Vagina (tissue), 2 donors: Measurements from ENCODE around the gene CCDC182. TPM values are rescaled to one million over a fixed set of nuclear protein-coding genes. Genes with fewer than 3 reads are reported as not detected.

Experiments used
- DNase-seq, 2 donors: peaks; one replicate each; pipeline ENCODE4 v3.0.0-alpha.2; 2017; ENCODE audit errors: extremely low spot score in 2 of 2
- H3K27ac ChIP-seq: fragments of 200-600 bp; sonication (generic); one replicate; pipeline ENCODE4 v1.5.1; 2019
- H3K27me3 ChIP-seq: fragments of 200-600 bp; sonication (generic); one replicate; pipeline ENCODE4 v1.5.1; 2019
- H3K36me3 ChIP-seq, 2 donors: fragments of 200-600 bp; sonication (generic); one replicate each; pipeline ENCODE4 v1.5.1; 2017 to 2019
- H3K4me1 ChIP-seq: fragments of 200-600 bp; sonication (generic); one replicate; pipeline ENCODE4 v1.5.1; 2019
- H3K4me3 ChIP-seq, 2 donors: fragments of 200-600 bp; sonication (generic); 1 replicate in 1 of 2; 2 replicates in 1 of 2; pipeline ENCODE4 v1.5.1; 2016 to 2019
- H3K9me3 ChIP-seq: fragments of 200-600 bp; sonication (generic); one replicate; pipeline ENCODE4 v1.5.1; 2019
- POLR2A ChIP-seq, 2 donors: fragments of 450-650 bp; IDR thresholded peaks; one replicate each; pipeline ENCODE4 v1.6.1; 2017; ENCODE audit warnings: antibody characterized with exemption in 2 of 2, mild to moderate bottlenecking in 2 of 2, moderate library complexity in 2 of 2
- POLR2AphosphoS5 ChIP-seq, 2 donors: sonication (generic); formaldehyde crosslinking; IDR thresholded peaks; one replicate each; pipeline ENCODE4 v1.9.0; 2017; ENCODE audit warnings: antibody characterized with exemption in 2 of 2, mild to moderate bottlenecking in 2 of 2, low read depth in 1 of 2; ENCODE audit not compliant: insufficient read depth in 1 of 2
- intact Hi-C: fragments of 100-400 bp; cut with DNase I; formaldehyde crosslinking; loops from one replicate; pipeline ENCODE4 v1.15.1; 2023
- total RNA-seq: library from RNA; depleted of rRNA; stranded (reverse); fragments of >200 nt; gene quantifications from one replicate; pipeline ENCODE4 v1.2.3, GENCODE V29; 2016
- TF ChIP-seq, protein P1 (sequence below), 3 experiments: fragments of 450-650 bp in 2 of 3; fragments of 200-600 bp in 1 of 3; sonication (generic) in 1 of 3; IDR thresholded peaks; one replicate each; pipeline ENCODE4 v1.5.1; 2017 to 2019; ENCODE audit warnings: antibody characterized with exemption in 3 of 3, mild to moderate bottlenecking in 2 of 3, moderate library complexity in 2 of 3

The CCDC182 gene
- total RNA-seq, 1 donor from 2014 or later = not detected

DNA sequence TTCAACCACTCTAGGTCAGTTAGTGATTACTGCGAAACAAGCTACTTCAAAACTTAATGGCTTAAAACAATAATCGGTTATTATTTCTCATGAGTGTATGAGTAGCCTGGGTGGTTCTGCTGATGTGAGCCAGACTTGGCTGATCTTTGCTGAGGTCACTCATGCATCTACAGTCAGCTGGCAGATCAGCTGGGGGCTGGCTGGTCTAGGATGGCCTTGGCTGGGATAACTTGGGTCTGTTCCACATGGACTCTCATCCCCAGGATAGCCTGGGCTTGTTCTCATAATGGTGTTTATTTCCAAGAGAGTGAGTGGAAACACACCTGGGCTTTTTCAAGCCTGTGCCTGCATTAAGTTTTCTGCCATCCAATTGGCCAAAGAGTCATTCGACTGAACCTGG is 13.0 kb downstream of the CCDC182 start:
- H3K36me3 ChIP-seq = no peaks in the 10 kb centered on the region
- no peak overlapping the region for H3K4me3 ChIP-seq
- H3K27ac ChIP-seq = no peak overlapping the region
- no peak for DNase-seq
- TF ChIP-seq POLR2AphosphoS5 (IDR thresholded peaks at IDR 0.05; ENCODE audit: insufficient read depth in 1 of 2, low read depth in 1 of 2) (no peak), POLR2A (IDR thresholded peaks at IDR 0.05) (no peak)
- TF ChIP-seq, protein P1, sequence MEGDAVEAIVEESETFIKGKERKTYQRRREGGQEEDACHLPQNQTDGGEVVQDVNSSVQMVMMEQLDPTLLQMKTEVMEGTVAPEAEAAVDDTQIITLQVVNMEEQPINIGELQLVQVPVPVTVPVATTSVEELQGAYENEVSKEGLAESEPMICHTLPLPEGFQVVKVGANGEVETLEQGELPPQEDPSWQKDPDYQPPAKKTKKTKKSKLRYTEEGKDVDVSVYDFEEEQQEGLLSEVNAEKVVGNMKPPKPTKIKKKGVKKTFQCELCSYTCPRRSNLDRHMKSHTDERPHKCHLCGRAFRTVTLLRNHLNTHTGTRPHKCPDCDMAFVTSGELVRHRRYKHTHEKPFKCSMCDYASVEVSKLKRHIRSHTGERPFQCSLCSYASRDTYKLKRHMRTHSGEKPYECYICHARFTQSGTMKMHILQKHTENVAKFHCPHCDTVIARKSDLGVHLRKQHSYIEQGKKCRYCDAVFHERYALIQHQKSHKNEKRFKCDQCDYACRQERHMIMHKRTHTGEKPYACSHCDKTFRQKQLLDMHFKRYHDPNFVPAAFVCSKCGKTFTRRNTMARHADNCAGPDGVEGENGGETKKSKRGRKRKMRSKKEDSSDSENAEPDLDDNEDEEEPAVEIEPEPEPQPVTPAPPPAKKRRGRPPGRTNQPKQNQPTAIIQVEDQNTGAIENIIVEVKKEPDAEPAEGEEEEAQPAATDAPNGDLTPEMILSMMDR (IDR thresholded peaks at IDR 0.05) = no peak
- intact Hi-C loops = no loop called here
- H3K9me3 ChIP-seq = no peaks in the 10 kb centered on the region
- H3K4me1 ChIP-seq = no peaks in the 10 kb centered on the region
- H3K27me3 ChIP-seq = no peaks in the 10 kb centered on the region

DNA sequence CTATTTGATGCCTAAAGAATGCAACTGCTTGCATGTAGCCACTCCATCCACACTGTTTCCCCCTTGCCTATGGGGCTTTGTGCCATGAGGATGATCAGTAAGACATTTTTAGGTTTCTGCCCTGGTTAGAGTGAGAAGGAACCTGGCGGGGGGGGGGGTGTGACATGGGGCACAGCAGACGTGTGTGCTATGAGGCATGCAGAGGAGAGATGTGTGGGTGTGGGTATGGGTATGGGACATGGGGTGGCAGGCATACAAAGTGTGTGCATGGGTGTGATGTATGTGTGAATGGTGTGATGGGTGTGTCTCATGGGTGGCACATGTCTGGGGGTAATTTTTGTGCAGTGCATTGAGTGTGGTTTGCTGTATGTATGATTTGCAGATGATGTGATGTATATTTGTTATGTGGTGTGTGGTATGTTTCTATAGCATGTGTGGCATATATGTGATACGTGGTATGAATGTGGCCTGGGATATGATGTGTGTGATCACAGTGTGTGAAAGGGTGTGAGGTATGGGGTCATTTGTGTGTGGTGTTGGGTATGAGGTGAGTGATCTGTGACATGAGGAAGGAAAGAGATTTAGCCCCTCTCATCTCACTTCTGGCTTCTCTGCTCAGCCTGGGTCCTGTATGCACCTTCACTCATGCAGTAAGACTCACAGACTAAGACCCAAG is 14.9 kb downstream of the CCDC182 start:
- H3K27me3 ChIP-seq = no peaks in the 10 kb centered on the region
- H3K4me1 ChIP-seq = no peaks in the 10 kb centered on the region
- no peak for TF ChIP-seq POLR2AphosphoS5 (IDR thresholded peaks at IDR 0.05; ENCODE audit: insufficient read depth in 1 of 2, low read depth in 1 of 2)
- H3K36me3 ChIP-seq = no peaks in the 10 kb centered on the region
- intact Hi-C loops = no loop called here
- no peaks in the 10 kb centered on the region for H3K9me3 ChIP-seq
- no peak overlapping the region for H3K27ac ChIP-seq
- no peak for DNase-seq
- H3K4me3 ChIP-seq = no peak overlapping the region

DNA sequence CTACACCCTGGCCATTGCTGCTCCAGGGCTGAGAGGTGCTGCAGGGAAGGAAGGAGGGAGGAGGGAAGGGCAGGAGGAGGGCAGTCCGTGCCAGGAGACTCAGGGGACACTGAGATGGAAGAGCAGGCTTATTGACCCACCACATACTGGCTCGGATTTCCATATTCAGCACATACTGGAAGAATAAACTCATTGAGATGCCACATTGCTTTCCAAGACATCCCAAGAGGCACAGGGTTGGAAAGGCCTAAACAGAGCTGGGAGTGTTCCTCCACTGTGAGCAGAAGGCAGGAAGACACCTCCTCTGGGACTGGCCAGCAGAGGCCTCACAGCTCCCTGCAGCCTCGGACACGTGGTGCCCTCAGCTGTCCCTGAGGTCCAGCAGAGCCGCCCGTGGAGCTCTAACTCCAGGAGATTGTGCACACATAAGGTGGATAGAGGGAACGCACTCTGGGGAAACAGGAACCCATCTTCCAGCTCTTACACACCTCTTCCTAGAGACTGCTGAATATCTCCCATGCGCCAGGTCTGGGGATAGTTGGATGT is 17.4 kb downstream of the CCDC182 start:
- Histone ChIP-seq H3K9me3 (no peaks in the 10 kb centered on the region), H3K4me1 (no peaks in the 10 kb centered on the region), H3K27me3 (no peaks in the 10 kb centered on the region), H3K36me3 (no peaks in the 10 kb centered on the region), H3K4me3 (no peak overlapping the region), H3K27ac (no peak overlapping the region)
- intact Hi-C loops = no loop called here
- TF ChIP-seq, protein P1 (IDR thresholded peaks at IDR 0.05) = no peak
- no peak for DNase-seq

DNA sequence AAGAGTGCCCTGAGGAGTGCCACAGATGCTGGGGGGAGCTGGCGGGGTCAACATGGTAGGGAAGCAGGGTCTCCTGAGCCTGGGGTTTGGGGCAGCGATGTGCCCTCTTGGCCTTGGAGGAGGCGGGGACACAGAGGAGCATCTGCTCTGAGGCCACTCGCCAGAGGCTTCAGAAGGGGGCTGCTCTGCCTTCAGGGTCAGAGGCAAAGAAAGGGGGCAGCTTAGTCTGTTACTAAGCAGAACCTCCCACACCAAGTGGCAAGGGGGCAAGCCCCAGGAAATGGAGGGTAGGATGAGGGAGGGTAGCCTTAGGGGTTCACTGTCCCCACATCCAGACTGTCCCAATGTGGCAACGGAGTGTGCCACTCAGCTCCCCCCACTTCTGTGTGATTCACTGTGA is 18.3 kb downstream of the CCDC182 start:
- TF ChIP-seq, protein P1 (IDR thresholded peaks at IDR 0.05) = no peak
- TF ChIP-seq POLR2AphosphoS5 (IDR thresholded peaks at IDR 0.05; ENCODE audit: insufficient read depth in 1 of 2, low read depth in 1 of 2) (no peak), POLR2A (IDR thresholded peaks at IDR 0.05) (no peak)
- H3K4me3 ChIP-seq = no peak overlapping the region
- H3K27me3 ChIP-seq = no peaks in the 10 kb centered on the region
- intact Hi-C loops = no loop called here
- no peaks in the 10 kb centered on the region for H3K9me3 ChIP-seq
- H3K36me3 ChIP-seq = no peaks in the 10 kb centered on the region
- no peak for DNase-seq
- H3K4me1 ChIP-seq = no peaks in the 10 kb centered on the region
- H3K27ac ChIP-seq = no peak overlapping the region

DNA sequence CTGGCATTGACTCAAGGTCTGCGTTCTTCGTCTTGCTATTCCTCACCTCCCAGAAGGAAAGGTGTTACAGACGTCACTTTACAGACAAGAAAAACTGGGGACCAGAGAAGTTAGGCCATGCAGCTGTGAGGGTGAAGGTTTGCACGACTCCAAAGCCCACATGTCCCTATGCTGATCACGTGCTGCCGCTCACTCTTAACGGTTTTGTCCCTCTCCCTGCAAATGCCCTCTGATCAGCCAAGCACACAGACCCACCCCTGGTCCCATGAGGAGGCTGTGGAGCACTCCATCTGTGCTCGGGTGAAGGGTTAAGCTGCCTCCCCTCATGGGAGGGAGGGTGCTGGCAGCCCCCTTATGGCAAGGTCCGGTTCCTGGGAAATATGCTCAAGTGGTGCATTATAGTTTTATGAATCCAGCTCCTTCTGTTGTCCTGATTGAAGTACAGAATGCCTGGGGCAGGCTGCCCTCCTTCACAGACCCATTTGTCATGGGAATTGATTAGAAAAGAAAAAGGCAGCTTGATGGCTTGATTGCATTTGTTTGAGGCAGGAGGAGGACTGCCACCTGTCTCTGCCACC is 18.8 kb downstream of the CCDC182 start:
- Histone ChIP-seq H3K27me3 (no peaks in the 10 kb centered on the region), H3K36me3 (no peaks in the 10 kb centered on the region), H3K4me1 (no peaks in the 10 kb centered on the region), H3K27ac (no peak overlapping the region), H3K9me3 (no peaks in the 10 kb centered on the region), H3K4me3 (no peak overlapping the region)
- intact Hi-C loops = no loop called here
- TF ChIP-seq POLR2A (IDR thresholded peaks at IDR 0.05) = no peak
- TF ChIP-seq, protein P1 (IDR thresholded peaks at IDR 0.05) = no peak
- no peak for TF ChIP-seq POLR2AphosphoS5 (IDR thresholded peaks at IDR 0.05; ENCODE audit: insufficient read depth in 1 of 2, low read depth in 1 of 2)
- no peak for DNase-seq
